ENCODE measurements around the gene PDE9A. TPM values are rescaled to one million over a fixed set of nuclear protein-coding genes. Genes with fewer than 3 reads are reported as not detected.
"Not testable (repeated sequence)": the region's sequence is repeated elsewhere in the genome, so short reads cannot be mapped to it uniquely, and the experiment has no call there.

The PDE9A gene
- total RNA-seq, 1 experiment from 2014 or later = not detected

DNA sequence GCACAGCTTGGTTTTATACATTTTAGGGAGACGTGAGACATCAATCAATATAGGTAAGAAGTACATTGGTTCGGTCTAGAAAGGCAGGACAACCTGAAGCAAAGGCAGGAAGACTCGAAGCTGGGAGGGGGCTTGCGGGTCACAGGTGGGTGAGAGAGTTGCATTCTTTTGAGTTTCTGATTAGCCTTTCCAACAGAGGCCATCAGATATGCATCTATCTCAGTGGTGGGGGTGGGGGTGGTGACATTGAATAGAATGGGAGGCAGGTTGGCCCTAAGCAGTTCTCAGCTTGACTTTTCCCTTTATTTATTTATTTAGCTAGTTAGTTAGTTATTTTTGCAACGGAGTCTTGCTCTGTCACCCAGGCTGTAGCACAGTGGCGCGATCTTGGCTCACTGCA, 140.4 kb downstream of the PDE9A start:
- Histone ChIP-seq H3K79me2 (ENCODE audit: low read length) (no peaks in the 10 kb centered on the region), H2AFZ (ENCODE audit: low read length) (no peak overlapping the region), H3K4me1 (ENCODE audit: low read length) (no peaks in the 10 kb centered on the region), H3K4me2 (ENCODE audit: low read depth, low read length, poor library complexity, severe bottlenecking) (no peak overlapping the region), H3K36me3 (ENCODE audit: insufficient read depth, low read length) (no peaks in the 10 kb centered on the region), H3K4me3 (ENCODE audit: low read length) (no peak overlapping the region), H3K27ac (ENCODE audit: low read length) (no peak overlapping the region), H3K9me3 (ENCODE audit: low read length) (no peaks in the 10 kb centered on the region), H3K9ac (ENCODE audit: low read length) (no peak overlapping the region), H3K9me2 (replicated peaks; ENCODE audit: insufficient read depth, low read length) (no peaks in the 10 kb centered on the region), H3K27me3 (ENCODE audit: low read length) (no peaks in the 10 kb centered on the region), H4K20me1 (ENCODE audit: insufficient read depth, low read depth, low read length) (no peaks in the 10 kb centered on the region)
- no peak for DNase-seq

DNA sequence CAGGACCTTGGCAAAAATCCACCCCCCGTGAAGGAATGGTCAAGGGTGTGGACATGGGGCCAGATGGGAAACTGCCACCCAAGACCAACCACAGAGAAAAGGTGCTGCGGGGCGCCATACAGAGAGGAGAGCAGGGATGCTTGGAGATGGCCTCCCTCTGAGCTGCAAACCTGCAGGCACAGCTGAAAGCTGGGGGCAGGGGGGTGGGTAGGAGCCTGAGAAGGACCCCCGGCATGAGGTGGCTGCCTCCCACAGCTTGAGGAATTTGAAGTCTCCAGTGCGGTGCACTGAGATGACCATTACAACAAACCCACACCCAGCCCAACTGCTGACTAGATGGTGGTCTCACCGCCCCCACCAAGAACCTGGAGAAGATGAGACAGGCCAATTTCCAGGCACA, 141.1 kb downstream of the PDE9A start:
- H3K4me2 ChIP-seq (ENCODE audit: low read depth, low read length, poor library complexity, severe bottlenecking) = no peak overlapping the region
- no peak overlapping the region for H3K4me3 ChIP-seq (ENCODE audit: low read length)
- H3K9me2 ChIP-seq (replicated peaks; ENCODE audit: insufficient read depth, low read length) = no peaks in the 10 kb centered on the region
- DNase-seq = no peak
- H3K27ac ChIP-seq (ENCODE audit: low read length) = no peak overlapping the region
- no peak overlapping the region for H2AFZ ChIP-seq (ENCODE audit: low read length)
- no peaks in the 10 kb centered on the region for H3K27me3 ChIP-seq (ENCODE audit: low read length)
- no peak overlapping the region for H3K9ac ChIP-seq (ENCODE audit: low read length)
- H3K36me3 ChIP-seq (ENCODE audit: insufficient read depth, low read length) = no peaks in the 10 kb centered on the region
- no peaks in the 10 kb centered on the region for H3K9me3 ChIP-seq (ENCODE audit: low read length)
- H4K20me1 ChIP-seq (ENCODE audit: insufficient read depth, low read depth, low read length) = no peaks in the 10 kb centered on the region
- H3K4me1 ChIP-seq (ENCODE audit: low read length) = no peaks in the 10 kb centered on the region
- H3K79me2 ChIP-seq (ENCODE audit: low read length) = no peaks in the 10 kb centered on the region

DNA sequence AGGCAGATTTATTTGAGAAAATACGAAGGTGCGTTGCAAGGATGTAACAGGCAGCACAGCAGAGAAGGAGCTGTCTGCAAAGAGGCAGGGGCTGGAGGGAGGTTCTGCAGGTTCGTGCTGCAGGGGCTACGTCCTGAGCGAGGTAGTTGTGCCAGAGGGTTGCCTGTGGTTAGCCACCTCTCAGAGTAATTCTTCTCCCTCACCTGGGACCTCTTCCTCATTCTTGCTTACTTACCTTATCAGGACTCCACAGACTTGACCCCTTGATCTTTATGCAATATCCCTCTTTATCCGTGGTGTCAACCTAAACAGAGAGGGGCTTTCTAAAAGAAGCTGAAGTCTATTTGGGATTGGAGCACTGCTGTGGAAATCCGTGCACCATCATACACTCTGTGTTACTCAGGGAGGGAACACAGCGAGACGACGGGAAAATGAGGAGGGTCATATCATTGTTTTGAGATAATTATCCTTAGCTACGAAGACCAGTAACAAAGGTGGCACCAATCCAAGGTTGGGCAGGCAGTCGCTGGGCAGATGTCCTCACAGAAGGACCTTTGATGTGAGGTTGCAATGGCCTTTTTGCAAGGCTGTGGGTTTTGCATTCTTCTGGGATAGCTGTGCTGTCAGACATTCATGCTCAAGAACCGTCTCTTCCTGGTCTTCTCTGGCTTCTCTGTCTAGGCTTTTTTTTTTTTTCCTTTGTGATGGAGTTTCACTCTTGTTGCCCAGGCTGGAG, 143.1 kb downstream of the PDE9A start:
- Histone ChIP-seq H3K4me1 (ENCODE audit: low read length) (peaks cover 4% of the 10 kb centered on the region), H4K20me1 (ENCODE audit: insufficient read depth, low read depth, low read length) (no peaks in the 10 kb centered on the region), H3K4me2 (ENCODE audit: low read depth, low read length, poor library complexity, severe bottlenecking) (no peak overlapping the region), H3K27me3 (ENCODE audit: low read length) (no peaks in the 10 kb centered on the region), H3K4me3 (ENCODE audit: low read length) (no peak overlapping the region), H3K79me2 (ENCODE audit: low read length) (no peaks in the 10 kb centered on the region), H3K27ac (ENCODE audit: low read length) (no peak overlapping the region), H2AFZ (ENCODE audit: low read length) (no peak overlapping the region), H3K36me3 (ENCODE audit: insufficient read depth, low read length) (no peaks in the 10 kb centered on the region), H3K9ac (ENCODE audit: low read length) (no peak overlapping the region), H3K9me3 (ENCODE audit: low read length) (no peaks in the 10 kb centered on the region), H3K9me2 (replicated peaks; ENCODE audit: insufficient read depth, low read length) (no peaks in the 10 kb centered on the region)
- no peak for DNase-seq

DNA sequence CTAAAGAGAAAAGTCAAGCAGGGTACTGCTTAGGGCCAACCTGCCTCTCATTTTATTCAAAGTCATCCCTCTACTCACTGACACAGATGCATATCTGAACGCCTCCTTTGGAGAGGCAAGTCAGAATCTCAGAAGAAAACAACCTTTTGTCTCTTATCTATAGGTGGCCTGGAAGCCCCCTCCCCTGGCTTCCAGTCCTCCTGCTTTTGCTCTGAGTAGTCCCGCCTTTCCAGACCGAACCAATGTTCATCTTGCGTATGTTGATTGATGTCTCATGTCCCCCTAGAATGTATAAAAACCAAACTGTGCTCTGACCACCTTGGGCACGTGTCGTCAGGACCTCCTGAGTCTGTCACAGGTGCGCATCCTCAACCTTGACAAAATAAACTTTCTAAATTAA, 144.1 kb downstream of the PDE9A start:
- Histone ChIP-seq H3K9ac (ENCODE audit: low read length) (no peak overlapping the region), H3K27ac (ENCODE audit: low read length) (no peak overlapping the region), H3K4me2 (ENCODE audit: low read depth, low read length, poor library complexity, severe bottlenecking) (no peak overlapping the region), H2AFZ (ENCODE audit: low read length) (no peak overlapping the region), H3K27me3 (ENCODE audit: low read length) (no peaks in the 10 kb centered on the region), H3K9me3 (ENCODE audit: low read length) (no peaks in the 10 kb centered on the region), H4K20me1 (ENCODE audit: insufficient read depth, low read depth, low read length) (no peaks in the 10 kb centered on the region), H3K79me2 (ENCODE audit: low read length) (no peaks in the 10 kb centered on the region), H3K36me3 (ENCODE audit: insufficient read depth, low read length) (no peaks in the 10 kb centered on the region), H3K4me3 (ENCODE audit: low read length) (no peak overlapping the region), H3K4me1 (ENCODE audit: low read length) (peaks cover 4% of the 10 kb centered on the region), H3K9me2 (replicated peaks; ENCODE audit: insufficient read depth, low read length) (no peaks in the 10 kb centered on the region)
- DNase-seq = no peak

DNA sequence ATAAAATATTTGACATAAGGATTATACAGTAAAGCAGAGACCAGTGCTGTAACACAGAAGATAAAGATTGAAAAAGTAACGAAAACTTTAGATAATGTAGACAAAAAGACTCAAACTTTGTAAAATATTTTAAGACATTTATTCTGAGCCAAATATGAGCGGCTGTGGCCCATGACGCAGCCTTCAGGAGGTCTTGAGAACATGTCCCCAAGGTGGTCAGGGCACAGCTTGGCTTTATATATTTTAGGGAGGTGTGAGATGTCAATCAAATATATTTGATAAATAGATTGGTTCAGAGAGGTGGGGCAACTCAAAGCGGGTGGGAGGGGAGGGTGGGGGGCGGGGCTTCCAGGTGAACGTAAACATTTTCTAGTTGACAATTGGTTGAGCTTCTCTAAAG, 144.7 kb downstream of the PDE9A start:
- DNase-seq = no peak
- no peaks in the 10 kb centered on the region for H4K20me1 ChIP-seq (ENCODE audit: insufficient read depth, low read depth, low read length)
- no peak overlapping the region for H3K4me2 ChIP-seq (ENCODE audit: low read depth, low read length, poor library complexity, severe bottlenecking)
- H3K36me3 ChIP-seq (ENCODE audit: insufficient read depth, low read length) = no peaks in the 10 kb centered on the region
- no peak overlapping the region for H2AFZ ChIP-seq (ENCODE audit: low read length)
- H3K9me2 ChIP-seq (replicated peaks; ENCODE audit: insufficient read depth, low read length) = no peaks in the 10 kb centered on the region
- no peaks in the 10 kb centered on the region for H3K79me2 ChIP-seq (ENCODE audit: low read length)
- no peak overlapping the region for H3K27ac ChIP-seq (ENCODE audit: low read length)
- H3K27me3 ChIP-seq (ENCODE audit: low read length) = no peaks in the 10 kb centered on the region
- H3K9ac ChIP-seq (ENCODE audit: low read length) = no peak overlapping the region
- H3K4me3 ChIP-seq (ENCODE audit: low read length) = no peak overlapping the region
- peaks cover 4% of the 10 kb centered on the region for H3K4me1 ChIP-seq (ENCODE audit: low read length)
- no peaks in the 10 kb centered on the region for H3K9me3 ChIP-seq (ENCODE audit: low read length)

DNA sequence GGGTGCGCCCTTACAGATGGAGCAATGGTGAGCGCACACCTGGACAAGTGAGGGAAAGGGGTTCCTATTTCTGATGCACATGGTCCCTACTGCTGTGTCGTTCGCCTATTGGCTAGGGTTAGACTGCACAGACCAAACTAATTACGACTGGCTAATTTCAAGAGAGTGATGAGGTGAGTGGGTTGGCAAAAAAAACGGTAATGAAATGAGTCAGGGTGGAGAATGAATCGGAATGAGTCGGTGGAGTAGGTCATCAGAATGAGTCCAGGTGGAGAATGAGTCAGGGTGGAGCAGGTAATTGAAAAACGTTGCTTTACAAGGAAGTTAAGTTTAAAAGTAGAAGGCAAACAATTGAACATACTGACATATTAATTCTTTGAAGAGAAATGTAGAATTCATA, 146.1 kb downstream of the PDE9A start:
- Histone ChIP-seq H3K9ac (ENCODE audit: low read length) (no peak overlapping the region), H3K27me3 (ENCODE audit: low read length) (no peaks in the 10 kb centered on the region), H3K4me3 (ENCODE audit: low read length) (no peak overlapping the region), H2AFZ (ENCODE audit: low read length) (no peak overlapping the region), H4K20me1 (ENCODE audit: insufficient read depth, low read depth, low read length) (no peaks in the 10 kb centered on the region), H3K4me1 (ENCODE audit: low read length) (peaks cover 4% of the 10 kb centered on the region), H3K36me3 (ENCODE audit: insufficient read depth, low read length) (no peaks in the 10 kb centered on the region), H3K27ac (ENCODE audit: low read length) (no peak overlapping the region), H3K9me2 (replicated peaks; ENCODE audit: insufficient read depth, low read length) (no peaks in the 10 kb centered on the region), H3K9me3 (ENCODE audit: low read length) (no peaks in the 10 kb centered on the region), H3K4me2 (ENCODE audit: low read depth, low read length, poor library complexity, severe bottlenecking) (no peak overlapping the region), H3K79me2 (ENCODE audit: low read length) (no peaks in the 10 kb centered on the region)
- DNase-seq = no peak

DNA sequence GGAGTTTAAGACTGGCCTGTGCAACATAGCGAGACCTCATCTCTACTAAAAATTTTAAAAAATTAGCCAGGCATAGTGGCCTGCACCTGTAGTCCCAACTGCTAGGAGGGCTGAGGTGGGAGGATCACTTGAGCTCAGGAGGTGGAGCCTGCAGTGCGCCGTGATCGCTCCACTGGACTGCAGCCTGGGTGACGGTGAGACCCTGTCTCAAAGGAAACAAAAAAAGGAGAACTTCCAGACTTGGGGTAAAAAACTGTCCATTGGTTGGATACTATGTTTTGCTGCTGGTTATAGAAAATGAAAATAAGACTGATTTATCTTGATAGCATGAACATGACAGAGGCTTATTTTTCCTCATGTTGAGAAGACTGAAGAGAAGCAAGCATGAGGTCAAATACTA, 146.5 kb downstream of the PDE9A start:
- no peak overlapping the region for H2AFZ ChIP-seq (ENCODE audit: low read length)
- H3K27ac ChIP-seq (ENCODE audit: low read length) = no peak overlapping the region
- H3K4me3 ChIP-seq (ENCODE audit: low read length) = no peak overlapping the region
- no peaks in the 10 kb centered on the region for H3K79me2 ChIP-seq (ENCODE audit: low read length)
- H3K4me2 ChIP-seq (ENCODE audit: low read depth, low read length, poor library complexity, severe bottlenecking) = no peak overlapping the region
- H4K20me1 ChIP-seq (ENCODE audit: insufficient read depth, low read depth, low read length) = no peaks in the 10 kb centered on the region
- no peaks in the 10 kb centered on the region for H3K9me3 ChIP-seq (ENCODE audit: low read length)
- no peaks in the 10 kb centered on the region for H3K9me2 ChIP-seq (replicated peaks; ENCODE audit: insufficient read depth, low read length)
- no peak overlapping the region for H3K9ac ChIP-seq (ENCODE audit: low read length)
- H3K36me3 ChIP-seq (ENCODE audit: insufficient read depth, low read length) = no peaks in the 10 kb centered on the region
- peaks cover 4% of the 10 kb centered on the region for H3K4me1 ChIP-seq (ENCODE audit: low read length)
- H3K27me3 ChIP-seq (ENCODE audit: low read length) = no peaks in the 10 kb centered on the region
- DNase-seq = peak; percentile 54

DNA sequence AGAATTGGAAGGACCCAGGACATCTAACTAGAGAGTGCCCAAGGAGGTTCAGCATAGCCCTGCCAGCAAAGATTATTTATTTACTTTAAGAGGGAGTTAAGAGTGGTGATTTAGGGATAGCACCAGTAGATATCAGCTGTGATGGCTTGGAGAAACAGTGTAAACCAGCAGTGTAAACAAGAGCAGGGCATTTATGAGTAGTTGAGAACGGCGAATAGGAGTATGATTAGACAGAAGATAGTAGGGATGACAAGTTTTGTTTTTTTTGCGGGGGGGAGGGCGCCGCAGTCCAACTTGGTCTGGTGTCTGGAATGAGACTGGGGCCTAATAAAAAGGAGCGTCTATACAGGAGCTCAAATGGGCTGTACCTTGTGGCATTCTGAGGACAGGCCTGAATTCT, 148.2 kb downstream of the PDE9A start:
- H3K36me3 ChIP-seq (ENCODE audit: insufficient read depth, low read length); H2AFZ ChIP-seq (ENCODE audit: low read length): not testable (repeated sequence)

More for the DNA sequence above, 148.2 kb downstream of the PDE9A start:
- H3K27me3 ChIP-seq (ENCODE audit: low read length); H3K9me3 ChIP-seq (ENCODE audit: low read length); H3K4me1 ChIP-seq (ENCODE audit: low read length); H3K27ac ChIP-seq (ENCODE audit: low read length); DNase-seq; H3K4me3 ChIP-seq (ENCODE audit: low read length); H3K79me2 ChIP-seq (ENCODE audit: low read length); H3K9me2 ChIP-seq (replicated peaks; ENCODE audit: insufficient read depth, low read length); H3K4me2 ChIP-seq (ENCODE audit: low read depth, low read length, poor library complexity, severe bottlenecking); H3K9ac ChIP-seq (ENCODE audit: low read length); H4K20me1 ChIP-seq (ENCODE audit: insufficient read depth, low read depth, low read length): not testable (repeated sequence)
